ENCODE results near the gene RBM20.

RBM20 gene

DNA sequence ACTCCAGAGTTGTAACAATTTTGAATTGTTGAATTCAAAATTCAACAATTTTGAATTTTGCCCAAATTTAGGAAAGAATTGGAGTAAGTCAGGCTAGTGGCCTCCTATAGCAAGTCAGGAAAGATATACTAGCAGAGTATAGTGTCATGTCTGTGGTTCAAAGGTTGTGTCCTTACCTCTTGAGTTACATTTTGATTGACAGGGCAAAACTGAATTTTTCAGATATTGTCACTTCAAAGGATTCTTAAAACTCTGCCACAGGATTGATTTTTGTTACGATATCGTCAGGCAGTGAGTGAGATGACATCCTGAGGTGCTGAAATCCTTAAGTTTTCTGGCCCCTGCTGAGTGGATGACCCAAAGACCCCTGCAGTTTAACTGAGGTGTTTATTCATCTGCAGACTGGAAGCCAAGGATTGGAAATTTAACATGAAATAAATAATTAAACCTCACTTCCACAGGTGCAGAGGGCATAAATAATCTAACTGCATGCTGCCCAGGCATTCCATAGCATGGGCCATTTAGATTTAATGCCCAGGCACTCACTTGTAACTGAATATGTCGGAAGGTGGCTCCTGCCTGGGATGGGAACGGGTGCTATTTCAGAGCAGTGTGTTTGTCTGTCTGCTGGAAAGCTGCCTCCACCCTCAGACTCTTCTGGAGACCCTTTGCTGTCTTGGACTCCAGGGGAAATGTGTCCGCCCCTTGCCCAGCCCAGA lies 50.8 kb downstream of the RBM20 start:
- TF ChIP-seq GATA3 (IDR thresholded peaks at IDR 0.05; ENCODE audit: low read depth, low read length) (no peak), GATA2 (IDR thresholded peaks at IDR 0.05; ENCODE audit: low read depth, low read length) (no peak)

GRCh38 chr10:110695539-110695886 lies 51.4 kb downstream of the RBM20 start:
- no peak for TF ChIP-seq GATA2 (IDR thresholded peaks at IDR 0.05; ENCODE audit: low read depth, low read length)
- TF ChIP-seq GATA3 (IDR thresholded peaks at IDR 0.05; ENCODE audit: low read depth, low read length), result no peak

DNA sequence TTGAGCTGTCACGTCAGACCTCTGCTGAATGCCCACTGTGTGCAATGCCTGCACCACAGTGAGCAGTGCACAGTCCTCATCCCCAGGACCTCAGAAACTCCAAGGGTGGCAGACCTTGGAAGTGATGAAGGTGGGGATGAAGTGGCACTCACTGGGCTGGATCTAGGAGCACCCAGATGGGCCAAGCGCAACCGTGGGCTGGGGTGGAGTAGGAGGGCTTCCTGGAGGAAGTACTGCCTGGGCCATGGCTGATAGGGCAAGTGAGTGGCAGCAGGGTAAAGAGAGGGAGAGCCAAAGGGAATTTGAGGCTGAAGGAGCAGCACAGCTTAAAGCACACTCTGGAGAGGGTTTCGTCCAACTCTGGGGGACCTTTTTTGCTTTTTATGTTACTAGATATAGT lies 52.3 kb downstream of the RBM20 start:
- TF ChIP-seq GATA2 (IDR thresholded peaks at IDR 0.05; ENCODE audit: low read depth, low read length) (no peak), GATA3 (IDR thresholded peaks at IDR 0.05; ENCODE audit: low read depth, low read length) (no peak)

DNA sequence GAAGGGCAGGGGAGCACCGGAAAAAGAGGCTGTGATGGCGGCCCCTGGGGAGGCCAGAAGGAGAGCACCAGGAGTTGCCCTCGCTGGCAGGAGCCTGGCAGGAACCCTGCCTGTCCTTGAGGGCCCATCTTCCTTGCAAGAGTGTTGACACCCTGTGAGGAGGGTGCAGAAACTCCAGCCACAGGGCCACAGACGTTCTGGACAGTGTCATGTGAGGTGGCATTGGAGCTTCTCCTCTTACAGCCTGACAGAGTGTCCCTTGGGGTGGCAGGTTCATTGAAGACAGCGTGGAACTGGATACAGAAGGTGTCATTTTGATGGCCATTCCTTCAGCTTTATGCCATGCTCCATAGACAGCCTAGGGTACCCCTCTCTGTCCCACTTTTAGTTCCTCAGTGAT lies 54.2 kb downstream of the RBM20 start:
- TF ChIP-seq GATA2 (IDR thresholded peaks at IDR 0.05; ENCODE audit: low read depth, low read length) (no peak), GATA3 (IDR thresholded peaks at IDR 0.05; ENCODE audit: low read depth, low read length) (no peak)

- TF ChIP-seq GATA2 (IDR thresholded peaks at IDR 0.05; ENCODE audit: low read depth, low read length) (no peak), GATA3 (IDR thresholded peaks at IDR 0.05; ENCODE audit: low read depth, low read length) (no peak)
Measured at GRCh38 chr10:110698782-110699201, 54.7 kb downstream of the RBM20 start.

DNA sequence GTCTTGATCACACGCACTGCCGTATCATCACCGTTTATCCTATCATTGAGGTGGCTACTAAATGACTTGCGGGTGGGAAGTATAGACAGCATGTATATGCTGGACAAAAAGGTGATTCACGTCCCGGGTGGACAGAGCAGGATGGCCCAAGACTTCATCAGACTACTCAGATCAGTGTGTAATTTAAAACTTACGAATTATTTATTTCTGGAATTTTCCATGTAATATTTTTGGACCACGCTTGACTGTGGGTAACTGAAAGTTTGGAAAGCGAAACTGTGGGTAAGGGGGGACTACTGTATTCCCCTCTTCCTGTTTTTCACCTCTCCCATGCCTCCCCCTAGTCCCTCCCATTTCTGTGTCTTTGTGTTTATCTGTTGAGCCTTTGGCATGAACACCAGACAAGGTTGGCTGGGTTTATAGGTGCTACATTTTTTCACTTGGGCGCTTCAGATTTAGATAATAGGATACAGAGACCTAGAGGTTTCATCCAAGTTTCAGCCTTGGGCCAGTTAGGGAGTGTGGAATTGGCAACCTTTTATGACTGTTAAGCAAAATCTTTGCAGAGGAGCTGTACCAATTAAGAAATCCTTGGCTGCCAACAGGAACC lies 55.8 kb downstream of the RBM20 start:
- no peak for TF ChIP-seq GATA2 (IDR thresholded peaks at IDR 0.05; ENCODE audit: low read depth, low read length)

DNA sequence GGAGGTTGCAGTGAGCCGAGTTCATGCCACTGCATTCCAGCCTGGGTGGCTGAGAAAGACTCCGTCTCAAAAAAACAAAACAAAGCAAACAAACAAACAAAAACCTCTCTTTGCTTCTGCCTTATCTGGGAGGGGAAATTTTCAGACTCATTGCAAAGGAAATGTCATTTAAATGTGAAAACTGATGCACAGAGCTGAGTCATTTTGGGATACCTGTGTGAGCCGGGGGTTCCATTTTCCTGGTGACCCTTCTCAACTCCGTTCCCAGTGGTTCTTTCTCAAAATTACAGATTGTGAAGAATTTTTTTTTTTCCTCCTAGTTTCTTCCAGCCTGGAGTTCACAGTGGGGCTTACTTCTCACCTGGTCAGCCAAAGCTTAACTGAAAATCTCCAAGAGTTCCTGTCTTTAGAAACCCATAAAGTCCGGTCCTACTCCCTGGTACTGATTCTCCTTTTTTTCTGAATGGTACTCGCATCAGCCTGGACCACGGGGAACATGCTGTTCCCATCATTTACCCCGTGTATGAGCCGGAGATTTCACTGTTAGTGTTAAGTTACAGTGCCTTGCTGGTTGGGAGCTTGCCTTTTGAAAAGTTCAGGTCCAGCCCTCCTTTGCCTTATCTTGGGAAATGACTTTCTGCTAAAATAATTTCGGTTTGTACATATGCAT lies 56.9 kb downstream of the RBM20 start:
- no peak for TF ChIP-seq GATA3 (IDR thresholded peaks at IDR 0.05; ENCODE audit: low read depth, low read length)
- no peak for TF ChIP-seq GATA2 (IDR thresholded peaks at IDR 0.05; ENCODE audit: low read depth, low read length)

GRCh38 chr10:110701617-110701971 lies 57.5 kb downstream of the RBM20 start:
- TF ChIP-seq GATA3 (IDR thresholded peaks at IDR 0.05; ENCODE audit: low read depth, low read length), result no peak
- peak; percentile 49 for TF ChIP-seq GATA2 (IDR thresholded peaks at IDR 0.05; ENCODE audit: low read depth, low read length)

DNA sequence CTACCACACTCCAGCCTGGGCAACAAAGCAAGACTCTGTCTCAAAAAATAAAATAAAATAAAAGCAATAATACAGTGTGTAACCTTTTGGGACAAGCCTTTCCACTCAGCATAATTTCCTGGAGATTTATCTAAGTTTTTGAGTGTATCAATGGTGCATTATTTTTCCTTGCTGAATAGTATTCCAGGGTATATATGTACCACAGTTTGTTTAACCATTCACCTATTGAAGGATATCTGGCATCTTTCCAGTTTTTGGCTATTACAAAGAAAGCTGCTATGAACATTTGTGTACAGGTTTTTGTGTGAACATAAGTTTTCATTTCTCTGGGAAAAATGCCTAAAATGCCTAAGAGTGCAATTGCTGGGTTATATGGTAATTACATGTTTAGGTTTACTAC lies 59.9 kb downstream of the RBM20 start:
- TF ChIP-seq GATA2 (IDR thresholded peaks at IDR 0.05; ENCODE audit: low read depth, low read length), result no peak
- no peak for TF ChIP-seq GATA3 (IDR thresholded peaks at IDR 0.05; ENCODE audit: low read depth, low read length)

GRCh38 chr10:110704906-110705476 lies 60.9 kb downstream of the RBM20 start:
- TF ChIP-seq GATA3 (IDR thresholded peaks at IDR 0.05; ENCODE audit: low read depth, low read length), result no peak
- no peak for TF ChIP-seq GATA2 (IDR thresholded peaks at IDR 0.05; ENCODE audit: low read depth, low read length)

- no peak for TF ChIP-seq GATA2 (IDR thresholded peaks at IDR 0.05; ENCODE audit: low read depth, low read length)
- no peak for TF ChIP-seq GATA3 (IDR thresholded peaks at IDR 0.05; ENCODE audit: low read depth, low read length)
Measured at GRCh38 chr10:110706690-110707098, 62.6 kb downstream of the RBM20 start.

- TF ChIP-seq GATA2 (IDR thresholded peaks at IDR 0.05; ENCODE audit: low read depth, low read length) (no peak), GATA3 (IDR thresholded peaks at IDR 0.05; ENCODE audit: low read depth, low read length) (no peak)
Measured at GRCh38 chr10:110708776-110709443, 64.8 kb downstream of the RBM20 start.

DNA sequence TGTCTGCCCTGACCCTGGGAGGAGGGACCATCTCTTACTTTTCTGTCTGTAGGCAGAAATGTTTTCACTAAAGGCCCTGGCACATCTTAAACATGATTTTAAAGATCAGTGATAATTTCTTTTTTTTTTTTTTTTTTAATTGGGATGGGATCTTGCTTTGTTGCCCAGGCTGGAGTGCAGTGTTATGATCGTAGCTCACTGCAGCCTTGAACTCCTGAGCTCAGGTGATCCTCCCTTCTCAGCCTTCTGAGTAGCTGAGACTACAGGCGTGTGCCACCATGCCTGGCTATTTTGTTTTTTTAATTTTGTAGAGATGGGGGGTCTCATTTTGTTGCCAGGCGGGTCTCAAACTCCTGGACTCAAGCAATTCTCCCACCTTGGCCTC lies 65.3 kb downstream of the RBM20 start:
- TF ChIP-seq GATA3 (IDR thresholded peaks at IDR 0.05; ENCODE audit: low read depth, low read length) (no peak), GATA2 (IDR thresholded peaks at IDR 0.05; ENCODE audit: low read depth, low read length) (no peak)

DNA sequence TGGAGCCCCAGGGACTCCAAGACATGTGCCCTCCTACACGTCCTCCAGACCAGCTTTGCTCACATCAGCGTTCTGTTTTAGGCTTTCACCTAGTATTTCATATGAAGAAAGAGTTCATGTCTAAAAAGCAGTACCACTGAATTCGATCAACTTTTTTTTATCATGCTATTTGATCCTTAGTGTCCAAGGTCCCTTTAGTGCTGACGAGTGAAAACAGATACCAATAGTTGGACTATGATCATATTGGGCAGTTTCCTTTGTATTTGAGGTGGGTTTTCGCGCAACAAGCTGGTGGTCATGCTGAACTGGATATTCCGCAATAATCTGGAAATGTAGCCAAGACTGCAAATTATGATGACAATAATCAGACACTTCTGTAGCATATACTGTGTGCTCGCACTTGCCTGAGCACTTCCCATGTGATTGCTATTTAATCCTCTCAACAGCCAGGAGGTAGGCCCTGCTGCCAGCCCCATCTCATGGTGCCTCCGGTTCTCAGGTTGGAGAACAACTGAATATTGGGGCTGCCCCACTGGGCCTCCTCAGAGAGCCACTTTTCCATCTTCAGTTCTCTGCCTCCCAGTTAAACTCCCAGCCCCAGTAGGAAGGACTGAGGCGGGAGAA lies 65.9 kb downstream of the RBM20 start:
- TF ChIP-seq GATA2 (IDR thresholded peaks at IDR 0.05; ENCODE audit: low read depth, low read length) (no peak), GATA3 (IDR thresholded peaks at IDR 0.05; ENCODE audit: low read depth, low read length) (no peak)
